Islet precursor cell (in vitro differentiated cells): ENCODE results near the gene TMC5.
"Not testable (repeated sequence)": the region's sequence is repeated elsewhere in the genome, so short reads cannot be mapped to it uniquely, and the experiment has no call there.

Experiments used
- DNase-seq: peaks from one replicate; pipeline ENCODE4 v3.0.0-alpha.2; 2018

The TMC5 gene

GRCh38 chr16:19410435-19411171 is 7.1 kb upstream of the TMC5 start:
- DNase-seq, result peak; percentile 90

- no peak for DNase-seq
Measured at GRCh38 chr16:19411298-19411697, 6.4 kb upstream of the TMC5 start.

- DNase-seq, result not testable (repeated sequence)
Measured at GRCh38 chr16:19412055-19412454, 5.6 kb upstream of the TMC5 start.

- DNase-seq, result no peak
Measured at GRCh38 chr16:19415461-19415860, 2.2 kb upstream of the TMC5 start.

GRCh38 chr16:19415918-19416317 is 1.8 kb upstream of the TMC5 start:
- no peak for DNase-seq

- no peak for DNase-seq
Measured at GRCh38 chr16:19418200-19418599, 517 bp downstream of the TMC5 start.

- no peak for DNase-seq
Measured at GRCh38 chr16:19419698-19420075, 2.0 kb downstream of the TMC5 start.

- DNase-seq, result no peak
Measured at GRCh38 chr16:19424478-19424877, 6.8 kb downstream of the TMC5 start.

- DNase-seq, result no peak
Measured at GRCh38 chr16:19430345-19430744, 12.7 kb downstream of the TMC5 start.

- DNase-seq, result peak; percentile 64
Measured at GRCh38 chr16:19431636-19432340, 14.1 kb downstream of the TMC5 start.

GRCh38 chr16:19432429-19432828 is 14.7 kb downstream of the TMC5 start:
- no peak for DNase-seq

GRCh38 chr16:19434584-19434983 is 16.9 kb downstream of the TMC5 start:
- no peak for DNase-seq

GRCh38 chr16:19436540-19436939 is 18.9 kb downstream of the TMC5 start:
- no peak for DNase-seq

GRCh38 chr16:19437280-19437679 is 19.6 kb downstream of the TMC5 start:
- no peak for DNase-seq

GRCh38 chr16:19438739-19439138 is 21.1 kb downstream of the TMC5 start:
- DNase-seq, result no peak

GRCh38 chr16:19439483-19439882 is 21.8 kb downstream of the TMC5 start:
- DNase-seq, result no peak

GRCh38 chr16:19443659-19444058 is 26.0 kb downstream of the TMC5 start:
- no peak for DNase-seq

- DNase-seq, result no peak
Measured at GRCh38 chr16:19446300-19446846, 28.7 kb downstream of the TMC5 start.

GRCh38 chr16:19446886-19447285 is 29.2 kb downstream of the TMC5 start:
- DNase-seq, result no peak

- DNase-seq, result no peak
Measured at GRCh38 chr16:19450186-19450585, 32.5 kb downstream of the TMC5 start.

- DNase-seq, result no peak
Measured at GRCh38 chr16:19458722-19459379, 41.2 kb downstream of the TMC5 start.

GRCh38 chr16:19460397-19460796 is 42.7 kb downstream of the TMC5 start:
- DNase-seq, result no peak

- DNase-seq, result peak; percentile 93
Measured at GRCh38 chr16:19463468-19464315, 46.0 kb downstream of the TMC5 start.
